Fibroblast of lung (primary cell): ENCODE data around the gene SLC26A2.

Source experiments
- EZH2 ChIP-seq: IDR thresholded peaks from 2 replicates; pipeline ENCODE4 v1.5.1; 2012; ENCODE audit warnings: low read length, control low read depth, mild to moderate bottlenecking; ENCODE audit errors: missing control alignments
- TF ChIP-seq, protein P1 (sequence below), 2 donors: IDR thresholded peaks in 1 of 2; conservative IDR thresholded peaks in 1 of 2; 1 replicate in 1 of 2; 2 replicates in 1 of 2; pipeline ENCODE4 v1.5.1; 2011 to 2012; ENCODE audit warnings: low read length in 2 of 2, control low read depth in 1 of 2, inconsistent platforms in 1 of 2, low read depth in 1 of 2, mild to moderate bottlenecking in 1 of 2

DNA sequence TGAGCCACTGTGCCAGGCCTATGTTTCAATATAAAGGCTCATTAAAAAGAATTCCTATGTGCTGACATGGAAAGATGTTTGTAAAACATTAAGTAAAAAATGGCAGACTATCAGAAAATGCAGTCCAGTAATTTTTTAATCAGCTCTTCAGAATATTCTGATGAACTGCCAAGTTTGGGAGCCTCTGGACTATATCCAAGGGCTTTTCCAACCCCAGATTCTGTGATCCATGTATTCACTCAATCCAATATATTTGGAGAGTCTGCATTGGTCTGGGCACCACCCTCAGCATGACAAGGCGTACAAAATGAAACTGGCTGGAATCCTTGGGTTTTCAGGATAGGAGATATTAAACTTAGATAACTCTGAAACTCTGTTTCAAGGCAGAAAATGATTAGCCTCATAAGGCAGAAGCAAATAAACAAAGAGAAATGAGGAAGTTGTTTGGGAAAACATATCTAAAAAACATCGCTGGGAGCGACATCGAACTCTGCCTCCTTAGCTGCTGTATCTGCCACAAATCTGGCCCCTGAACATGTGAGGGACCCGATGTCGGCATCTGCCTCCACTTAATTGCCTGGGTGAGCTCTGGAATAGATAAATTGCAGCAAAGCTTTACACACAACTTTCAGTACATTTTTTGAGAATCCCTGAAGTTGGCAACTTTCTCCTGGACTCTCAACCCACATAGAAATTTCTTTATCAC lies 30.4 kb upstream of the SLC26A2 start:
- TF ChIP-seq, protein P1, sequence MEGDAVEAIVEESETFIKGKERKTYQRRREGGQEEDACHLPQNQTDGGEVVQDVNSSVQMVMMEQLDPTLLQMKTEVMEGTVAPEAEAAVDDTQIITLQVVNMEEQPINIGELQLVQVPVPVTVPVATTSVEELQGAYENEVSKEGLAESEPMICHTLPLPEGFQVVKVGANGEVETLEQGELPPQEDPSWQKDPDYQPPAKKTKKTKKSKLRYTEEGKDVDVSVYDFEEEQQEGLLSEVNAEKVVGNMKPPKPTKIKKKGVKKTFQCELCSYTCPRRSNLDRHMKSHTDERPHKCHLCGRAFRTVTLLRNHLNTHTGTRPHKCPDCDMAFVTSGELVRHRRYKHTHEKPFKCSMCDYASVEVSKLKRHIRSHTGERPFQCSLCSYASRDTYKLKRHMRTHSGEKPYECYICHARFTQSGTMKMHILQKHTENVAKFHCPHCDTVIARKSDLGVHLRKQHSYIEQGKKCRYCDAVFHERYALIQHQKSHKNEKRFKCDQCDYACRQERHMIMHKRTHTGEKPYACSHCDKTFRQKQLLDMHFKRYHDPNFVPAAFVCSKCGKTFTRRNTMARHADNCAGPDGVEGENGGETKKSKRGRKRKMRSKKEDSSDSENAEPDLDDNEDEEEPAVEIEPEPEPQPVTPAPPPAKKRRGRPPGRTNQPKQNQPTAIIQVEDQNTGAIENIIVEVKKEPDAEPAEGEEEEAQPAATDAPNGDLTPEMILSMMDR (conservative IDR thresholded peaks at IDR 0.05 in 1 of 2, IDR thresholded peaks at IDR 0.05 in 1 of 2; ENCODE audit: low read depth in 1 of 2, low read length in 2 of 2) = no peak
- TF ChIP-seq EZH2 = no peak
